Measurements from ENCODE around the gene OR8S1.
"Not testable (repeated sequence)": the region's sequence is repeated elsewhere in the genome, so short reads cannot be mapped to it uniquely, and the experiment has no call there.

Gene OR8S1

GRCh38 chr12:48525332-48525731 lies at the start of gene OR8S1:
OR8S1 (plus strand) TSS chr12:48525632; CDS start chr12:48525632, 0 bp downstream.
- DNase-seq (ENCODE audit: low spot score): no peak

- no peak for DNase-seq (ENCODE audit: low spot score)
These were observed 43.2 kb upstream of the OR8S1 start, which contains the start of gene C12orf54 for GRCh38 chr12:48482198-48482597. C12orf54 (plus strand) TSS chr12:48482498; CDS start chr12:48483297, 799 bp downstream.

- no peak for DNase-seq (ENCODE audit: low spot score)
These were observed 42.5 kb upstream of the OR8S1 start for GRCh38 chr12:48482930-48483329.

- no peak for DNase-seq (ENCODE audit: low spot score)
These were observed 39.2 kb upstream of the OR8S1 start for GRCh38 chr12:48486261-48486660.

GRCh38 chr12:48486679-48487078 lies 38.8 kb upstream of the OR8S1 start:
- no peak for DNase-seq (ENCODE audit: low spot score)

- no peak for DNase-seq (ENCODE audit: low spot score)
These were observed 36.4 kb upstream of the OR8S1 start for GRCh38 chr12:48489012-48489411.

- not testable (repeated sequence) for DNase-seq (ENCODE audit: low spot score)
These were observed 36.0 kb upstream of the OR8S1 start for GRCh38 chr12:48489456-48489855.

GRCh38 chr12:48500281-48500680 lies 25.2 kb upstream of the OR8S1 start:
- DNase-seq (ENCODE audit: low spot score): not testable (repeated sequence)

GRCh38 chr12:48506836-48507235 lies 18.6 kb upstream of the OR8S1 start:
- not testable (repeated sequence) for DNase-seq (ENCODE audit: low spot score)

GRCh38 chr12:48508987-48509386 lies 16.4 kb upstream of the OR8S1 start:
- no peak for DNase-seq (ENCODE audit: low spot score)

GRCh38 chr12:48510111-48510510 lies 15.3 kb upstream of the OR8S1 start:
- no peak for DNase-seq (ENCODE audit: low spot score)

GRCh38 chr12:48512855-48513254 lies 12.6 kb upstream of the OR8S1 start:
- no peak for DNase-seq (ENCODE audit: low spot score)

- DNase-seq (ENCODE audit: low spot score): no peak
These were observed 10.7 kb upstream of the OR8S1 start for GRCh38 chr12:48514728-48515127.

- DNase-seq (ENCODE audit: low spot score): not testable (repeated sequence)
These were observed 5.1 kb upstream of the OR8S1 start for GRCh38 chr12:48520381-48520780.

- no peak for DNase-seq (ENCODE audit: low spot score)
These were observed 2.6 kb downstream of the OR8S1 start for GRCh38 chr12:48527891-48528670.

GRCh38 chr12:48532601-48533000 lies 7.2 kb downstream of the OR8S1 start:
- DNase-seq (ENCODE audit: low spot score): no peak

GRCh38 chr12:48536602-48537001 lies 11.2 kb downstream of the OR8S1 start:
- no peak for DNase-seq (ENCODE audit: low spot score)

GRCh38 chr12:48542300-48542928 lies 17.0 kb downstream of the OR8S1 start:
- DNase-seq (ENCODE audit: low spot score): peak; percentile 66

GRCh38 chr12:48545833-48546469 lies 20.5 kb downstream of the OR8S1 start:
- no peak for DNase-seq (ENCODE audit: low spot score)

- DNase-seq (ENCODE audit: low spot score): not testable (repeated sequence)
These were observed 21.6 kb downstream of the OR8S1 start for GRCh38 chr12:48547012-48547411.

GRCh38 chr12:48551636-48552035 lies 26.2 kb downstream of the OR8S1 start:
- not testable (repeated sequence) for DNase-seq (ENCODE audit: low spot score)

- DNase-seq (ENCODE audit: low spot score): not testable (repeated sequence)
These were observed 28.4 kb downstream of the OR8S1 start for GRCh38 chr12:48553666-48554343.
